Measurements from ENCODE around the gene WIF1.

DNA sequence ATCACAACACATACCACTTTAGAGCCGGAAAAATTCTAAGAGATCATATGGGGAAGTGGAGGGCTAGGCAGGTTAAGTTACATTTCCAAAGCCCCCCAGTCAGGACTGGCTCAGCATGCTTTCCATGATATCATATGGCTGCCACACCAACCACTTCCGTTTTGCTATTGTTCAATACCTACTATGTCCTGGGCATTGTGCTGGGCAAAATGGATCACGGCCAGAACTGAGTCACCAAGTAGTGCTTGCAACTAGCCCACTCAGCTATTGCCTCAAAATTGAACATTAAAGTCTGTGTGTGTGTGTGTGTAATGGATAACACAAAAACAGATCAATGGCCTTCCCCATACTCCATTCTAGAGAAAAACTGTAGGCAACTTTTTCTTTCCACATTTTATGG is 22.7 kb downstream of the WIF1 start:
- TF ChIP-seq POLR2A (IDR thresholded peaks at IDR 0.05), result no peak
- TF ChIP-seq, protein P1, sequence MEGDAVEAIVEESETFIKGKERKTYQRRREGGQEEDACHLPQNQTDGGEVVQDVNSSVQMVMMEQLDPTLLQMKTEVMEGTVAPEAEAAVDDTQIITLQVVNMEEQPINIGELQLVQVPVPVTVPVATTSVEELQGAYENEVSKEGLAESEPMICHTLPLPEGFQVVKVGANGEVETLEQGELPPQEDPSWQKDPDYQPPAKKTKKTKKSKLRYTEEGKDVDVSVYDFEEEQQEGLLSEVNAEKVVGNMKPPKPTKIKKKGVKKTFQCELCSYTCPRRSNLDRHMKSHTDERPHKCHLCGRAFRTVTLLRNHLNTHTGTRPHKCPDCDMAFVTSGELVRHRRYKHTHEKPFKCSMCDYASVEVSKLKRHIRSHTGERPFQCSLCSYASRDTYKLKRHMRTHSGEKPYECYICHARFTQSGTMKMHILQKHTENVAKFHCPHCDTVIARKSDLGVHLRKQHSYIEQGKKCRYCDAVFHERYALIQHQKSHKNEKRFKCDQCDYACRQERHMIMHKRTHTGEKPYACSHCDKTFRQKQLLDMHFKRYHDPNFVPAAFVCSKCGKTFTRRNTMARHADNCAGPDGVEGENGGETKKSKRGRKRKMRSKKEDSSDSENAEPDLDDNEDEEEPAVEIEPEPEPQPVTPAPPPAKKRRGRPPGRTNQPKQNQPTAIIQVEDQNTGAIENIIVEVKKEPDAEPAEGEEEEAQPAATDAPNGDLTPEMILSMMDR (IDR thresholded peaks at IDR 0.05), result no peak

Data from thyroid gland (tissue), 4 donors.